Activated naive CD4-positive, alpha-beta T cell treated with anti-CD3 and anti-CD28 coated beads, Interleukin-2, amount 50 U/mL, for 24 hours (primary cell): ENCODE results near the gene FCSK.

Experiments
- H3K27ac Mint-ChIP-seq: one replicate; pipeline ENCODE4 v1.8.0; 2021; ENCODE audit warnings: mild to moderate bottlenecking, mixed read lengths
- H3K27me3 Mint-ChIP-seq: one replicate; pipeline ENCODE4 v1.8.0; 2021; ENCODE audit warnings: mixed read lengths
- H3K36me3 Mint-ChIP-seq: one replicate; pipeline ENCODE4 v1.8.0; 2021; ENCODE audit warnings: mixed read lengths
- H3K4me1 Mint-ChIP-seq: one replicate; pipeline ENCODE4 v1.8.0; 2021; ENCODE audit warnings: mixed read lengths
- H3K4me3 Mint-ChIP-seq: one replicate; pipeline ENCODE4 v1.8.0; 2021; ENCODE audit warnings: mild to moderate bottlenecking, mixed read lengths
- H3K9me3 Mint-ChIP-seq: one replicate; pipeline ENCODE4 v1.8.0; 2021; ENCODE audit warnings: mixed read lengths

The FCSK gene

GRCh38 chr16:70480127-70481105 is 26.0 kb downstream of the FCSK start:
- H3K27ac Mint-ChIP-seq, result no peak overlapping the region
- H3K4me3 Mint-ChIP-seq, result no peak overlapping the region
- H3K27me3 Mint-ChIP-seq, result no peaks in the 10 kb centered on the region
- peaks cover 5% of the 10 kb centered on the region for H3K4me1 Mint-ChIP-seq
- H3K36me3 Mint-ChIP-seq, result no peaks in the 10 kb centered on the region
- no peaks in the 10 kb centered on the region for H3K9me3 Mint-ChIP-seq

- no peaks in the 10 kb centered on the region for H3K9me3 Mint-ChIP-seq
- no peak overlapping the region for H3K27ac Mint-ChIP-seq
- no peaks in the 10 kb centered on the region for H3K36me3 Mint-ChIP-seq
- no peak overlapping the region for H3K4me3 Mint-ChIP-seq
- no peaks in the 10 kb centered on the region for H3K4me1 Mint-ChIP-seq
- no peaks in the 10 kb centered on the region for H3K27me3 Mint-ChIP-seq
Measured at GRCh38 chr16:70481929-70482536, 27.6 kb downstream of the FCSK start.

- Mint-ChIP-seq H3K27ac (no peak overlapping the region), H3K9me3 (no peaks in the 10 kb centered on the region), H3K4me3 (no peak overlapping the region), H3K4me1 (no peaks in the 10 kb centered on the region), H3K27me3 (no peaks in the 10 kb centered on the region), H3K36me3 (no peaks in the 10 kb centered on the region)
Measured at GRCh38 chr16:70482624-70483023, 28.2 kb downstream of the FCSK start.

- Mint-ChIP-seq H3K4me1 (no peaks in the 10 kb centered on the region), H3K4me3 (no peak overlapping the region), H3K36me3 (no peaks in the 10 kb centered on the region), H3K9me3 (no peaks in the 10 kb centered on the region), H3K27me3 (no peaks in the 10 kb centered on the region), H3K27ac (no peak overlapping the region)
Measured at GRCh38 chr16:70483426-70483825, 29.0 kb downstream of the FCSK start.

- Mint-ChIP-seq H3K4me3 (no peak overlapping the region), H3K27me3 (no peaks in the 10 kb centered on the region), H3K9me3 (no peaks in the 10 kb centered on the region), H3K27ac (no peak overlapping the region), H3K4me1 (no peaks in the 10 kb centered on the region), H3K36me3 (no peaks in the 10 kb centered on the region)
Measured at GRCh38 chr16:70484867-70485266, 30.5 kb downstream of the FCSK start.

GRCh38 chr16:70490261-70490660 is 35.9 kb downstream of the FCSK start:
- no peaks in the 10 kb centered on the region for H3K4me1 Mint-ChIP-seq
- H3K9me3 Mint-ChIP-seq, result no peaks in the 10 kb centered on the region
- no peaks in the 10 kb centered on the region for H3K27me3 Mint-ChIP-seq
- no peak overlapping the region for H3K4me3 Mint-ChIP-seq
- no peak overlapping the region for H3K27ac Mint-ChIP-seq
- H3K36me3 Mint-ChIP-seq, result peaks cover 8% of the 10 kb centered on the region

- Mint-ChIP-seq H3K27me3 (no peaks in the 10 kb centered on the region), H3K4me3 (no peak overlapping the region), H3K36me3 (peaks cover 8% of the 10 kb centered on the region), H3K4me1 (no peaks in the 10 kb centered on the region), H3K9me3 (no peaks in the 10 kb centered on the region), H3K27ac (no peak overlapping the region)
Measured at GRCh38 chr16:70493802-70494201, 39.4 kb downstream of the FCSK start.

- Mint-ChIP-seq H3K36me3 (peaks cover 8% of the 10 kb centered on the region), H3K4me3 (no peak overlapping the region), H3K9me3 (no peaks in the 10 kb centered on the region), H3K27ac (no peak overlapping the region), H3K27me3 (no peaks in the 10 kb centered on the region), H3K4me1 (no peaks in the 10 kb centered on the region)
Measured at GRCh38 chr16:70494202-70494770, 39.9 kb downstream of the FCSK start.

- Mint-ChIP-seq H3K27ac (no peak overlapping the region), H3K36me3 (peaks cover 8% of the 10 kb centered on the region), H3K4me1 (no peaks in the 10 kb centered on the region), H3K4me3 (no peak overlapping the region), H3K9me3 (no peaks in the 10 kb centered on the region), H3K27me3 (no peaks in the 10 kb centered on the region)
Measured at GRCh38 chr16:70494777-70495176, 40.4 kb downstream of the FCSK start.

GRCh38 chr16:70495425-70496182 is 41.2 kb downstream of the FCSK start:
- Mint-ChIP-seq H3K36me3 (peaks cover 8% of the 10 kb centered on the region), H3K4me3 (no peak overlapping the region), H3K27ac (no peak overlapping the region), H3K27me3 (no peaks in the 10 kb centered on the region), H3K4me1 (no peaks in the 10 kb centered on the region), H3K9me3 (no peaks in the 10 kb centered on the region)

- Mint-ChIP-seq H3K36me3 (peaks cover 10% of the 10 kb centered on the region), H3K27me3 (no peaks in the 10 kb centered on the region), H3K9me3 (no peaks in the 10 kb centered on the region), H3K27ac (no peak overlapping the region), H3K4me1 (no peaks in the 10 kb centered on the region), H3K4me3 (no peak overlapping the region)
Measured at GRCh38 chr16:70496513-70496912, 42.1 kb downstream of the FCSK start.

- Mint-ChIP-seq H3K36me3 (peaks cover 7% of the 10 kb centered on the region), H3K27ac (no peak overlapping the region), H3K9me3 (no peaks in the 10 kb centered on the region), H3K4me1 (peaks cover 9% of the 10 kb centered on the region), H3K27me3 (no peaks in the 10 kb centered on the region), H3K4me3 (no peak overlapping the region)
Measured at GRCh38 chr16:70508752-70509151, 54.4 kb downstream of the FCSK start.

- peaks cover 7% of the 10 kb centered on the region for H3K36me3 Mint-ChIP-seq
- no peaks in the 10 kb centered on the region for H3K9me3 Mint-ChIP-seq
- H3K4me3 Mint-ChIP-seq, result no peak overlapping the region
- H3K27me3 Mint-ChIP-seq, result no peaks in the 10 kb centered on the region
- H3K4me1 Mint-ChIP-seq, result peaks cover 9% of the 10 kb centered on the region
- H3K27ac Mint-ChIP-seq, result peak overlapping the region; percentile 84
Measured at GRCh38 chr16:70510216-70510615, 55.8 kb downstream of the FCSK start.

GRCh38 chr16:70511833-70512232 is 57.4 kb downstream of the FCSK start:
- Mint-ChIP-seq H3K27ac (no peak overlapping the region), H3K36me3 (peaks cover 7% of the 10 kb centered on the region)

GRCh38 chr16:70512456-70512855 is 58.1 kb downstream of the FCSK start:
- peaks cover 9% of the 10 kb centered on the region for H3K4me1 Mint-ChIP-seq
- H3K36me3 Mint-ChIP-seq, result peaks cover 7% of the 10 kb centered on the region
- H3K9me3 Mint-ChIP-seq, result no peaks in the 10 kb centered on the region
- H3K4me3 Mint-ChIP-seq, result no peak overlapping the region
- no peak overlapping the region for H3K27ac Mint-ChIP-seq
- no peaks in the 10 kb centered on the region for H3K27me3 Mint-ChIP-seq

More at GRCh38 chr16:70511833-70512232, 57.4 kb downstream of the FCSK start:
- Mint-ChIP-seq H3K4me1 (peaks cover 9% of the 10 kb centered on the region), H3K4me3 (no peak overlapping the region), H3K27me3 (no peaks in the 10 kb centered on the region), H3K9me3 (no peaks in the 10 kb centered on the region)
